CD4-positive, alpha-beta T cell treated with Interferon alpha-2 for 1 hour (primary cell): ENCODE measurements around the gene LNPEP.

ENCODE experiments used
- DNase-seq, 2 donors: peaks; one replicate each; pipeline ENCODE4 v3.0.0-alpha.2; 2020 to 2022

LNPEP gene

GRCh38 chr5:97004423-97005060, 68.7 kb downstream of the LNPEP start:
- no peak for DNase-seq

- no peak for DNase-seq
Observed at GRCh38 chr5:97006454-97007060, 70.7 kb downstream of the LNPEP start.

- DNase-seq: peak in 1 of 2 donors; percentile 57
Observed at GRCh38 chr5:97009212-97009898, 73.5 kb downstream of the LNPEP start.

- DNase-seq: no peak
Observed at GRCh38 chr5:97009921-97010320, 74.0 kb downstream of the LNPEP start.

GRCh38 chr5:97010606-97011005, 74.7 kb downstream of the LNPEP start:
- no peak for DNase-seq

GRCh38 chr5:97011567-97011966, 75.7 kb downstream of the LNPEP start:
- no peak for DNase-seq

GRCh38 chr5:97019435-97020117, 83.7 kb downstream of the LNPEP start:
- DNase-seq: no peak

GRCh38 chr5:97021416-97021815, 85.5 kb downstream of the LNPEP start:
- DNase-seq: no peak

- DNase-seq: no peak
Observed at GRCh38 chr5:97022898-97023297, 87.0 kb downstream of the LNPEP start.

GRCh38 chr5:97026721-97027120, 90.8 kb downstream of the LNPEP start:
- no peak for DNase-seq

GRCh38 chr5:97037819-97038218, 101.9 kb downstream of the LNPEP start:
- DNase-seq: no peak

GRCh38 chr5:97041239-97041638, 105.4 kb downstream of the LNPEP start:
- no peak for DNase-seq

- no peak for DNase-seq
Observed at GRCh38 chr5:97042996-97043395, 107.1 kb downstream of the LNPEP start.

GRCh38 chr5:97043511-97043910, 107.6 kb downstream of the LNPEP start:
- no peak for DNase-seq

GRCh38 chr5:97044052-97044451, 108.2 kb downstream of the LNPEP start:
- DNase-seq: no peak

- no peak for DNase-seq
Observed at GRCh38 chr5:97046270-97046982, 110.5 kb downstream of the LNPEP start.

GRCh38 chr5:97047076-97047475, 111.2 kb downstream of the LNPEP start:
- no peak for DNase-seq

- no peak for DNase-seq
Observed at GRCh38 chr5:97049175-97049574, 113.3 kb downstream of the LNPEP start.

- DNase-seq: no peak
Observed at GRCh38 chr5:97056263-97056662, 120.4 kb downstream of the LNPEP start.

- no peak for DNase-seq
Observed at GRCh38 chr5:97062046-97062445, 126.2 kb downstream of the LNPEP start.

- DNase-seq: no peak
Observed at GRCh38 chr5:97063251-97063650, 127.4 kb downstream of the LNPEP start.

- DNase-seq: no peak
Observed at GRCh38 chr5:97065475-97065874, 129.6 kb downstream of the LNPEP start.

- no peak for DNase-seq
Observed at GRCh38 chr5:97067296-97067850, 131.5 kb downstream of the LNPEP start.
